Dendritic cell treated with granulocyte-macrophage colony-stimulating factor and Interleukin-4, amounts not matched to agents 40 ng/mL and 50 ng/mL, for 4 days (primary cell): Measurements from ENCODE around the gene MAD1L1.
"Not testable (repeated sequence)": the region's sequence is repeated elsewhere in the genome, so short reads cannot be mapped to it uniquely, and the experiment has no call there.

Experiments
- H3K27ac Mint-ChIP-seq: one replicate; pipeline ENCODE4 v1.8.0; 2022; ENCODE audit warnings: mild to moderate bottlenecking, mixed read lengths
- H3K27me3 Mint-ChIP-seq: one replicate; pipeline ENCODE4 v1.8.0; 2022; ENCODE audit warnings: mild to moderate bottlenecking, mixed read lengths
- H3K36me3 Mint-ChIP-seq: one replicate; pipeline ENCODE4 v1.8.0; 2022; ENCODE audit warnings: low read depth, mixed read lengths
- H3K4me1 Mint-ChIP-seq: one replicate; pipeline ENCODE4 v1.8.0; 2022; ENCODE audit warnings: low read depth, mixed read lengths
- H3K4me3 Mint-ChIP-seq: one replicate; pipeline ENCODE4 v1.8.0; 2022; ENCODE audit warnings: mild to moderate bottlenecking, moderate library complexity, mixed read lengths
- H3K9me3 Mint-ChIP-seq: one replicate; pipeline ENCODE4 v1.8.0; 2022; ENCODE audit warnings: mixed read lengths
- intact Hi-C: fragments of 100-400 bp; cut with micrococcal nuclease; formaldehyde crosslinking; loops from one replicate; pipeline ENCODE4 v1.15.0; 2022

MAD1L1 gene

GRCh38 chr7:2269089-2269990 is 36.6 kb upstream of the MAD1L1 start:
- H3K36me3 Mint-ChIP-seq: peaks cover 82% of the 10 kb centered on the region
- H3K27me3 Mint-ChIP-seq, H3K27ac Mint-ChIP-seq, H3K9me3 Mint-ChIP-seq, intact Hi-C loops, H3K4me3 Mint-ChIP-seq: not testable (repeated sequence)
- peaks cover 12% of the 10 kb centered on the region for H3K4me1 Mint-ChIP-seq

DNA sequence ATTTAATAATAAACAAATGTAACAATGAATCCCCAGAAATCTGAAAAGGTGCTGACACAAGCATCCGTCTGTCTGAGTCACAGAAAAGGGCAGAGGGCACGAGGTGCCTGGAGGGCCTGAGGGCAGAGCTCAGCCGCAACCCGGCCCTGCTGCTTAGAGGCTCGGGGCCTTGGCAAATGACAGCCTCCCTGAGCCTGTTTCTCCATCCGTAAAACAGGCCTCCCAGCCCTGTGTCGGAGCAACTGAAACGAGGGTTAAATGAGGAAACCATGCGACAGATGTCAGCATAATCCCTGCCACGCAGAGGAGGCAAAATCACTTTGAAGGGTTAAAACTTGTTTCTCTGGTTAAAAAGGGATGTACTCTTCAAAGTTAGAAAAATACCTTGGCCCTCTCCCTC is 34.2 kb upstream of the MAD1L1 start:
- intact Hi-C loops: no loop called here
- no peaks in the 10 kb centered on the region for H3K27me3 Mint-ChIP-seq
- no peak overlapping the region for H3K4me3 Mint-ChIP-seq
- H3K4me1 Mint-ChIP-seq: peaks cover 30% of the 10 kb centered on the region
- no peak overlapping the region for H3K27ac Mint-ChIP-seq
- no peaks in the 10 kb centered on the region for H3K9me3 Mint-ChIP-seq
- peaks cover 82% of the 10 kb centered on the region for H3K36me3 Mint-ChIP-seq

DNA sequence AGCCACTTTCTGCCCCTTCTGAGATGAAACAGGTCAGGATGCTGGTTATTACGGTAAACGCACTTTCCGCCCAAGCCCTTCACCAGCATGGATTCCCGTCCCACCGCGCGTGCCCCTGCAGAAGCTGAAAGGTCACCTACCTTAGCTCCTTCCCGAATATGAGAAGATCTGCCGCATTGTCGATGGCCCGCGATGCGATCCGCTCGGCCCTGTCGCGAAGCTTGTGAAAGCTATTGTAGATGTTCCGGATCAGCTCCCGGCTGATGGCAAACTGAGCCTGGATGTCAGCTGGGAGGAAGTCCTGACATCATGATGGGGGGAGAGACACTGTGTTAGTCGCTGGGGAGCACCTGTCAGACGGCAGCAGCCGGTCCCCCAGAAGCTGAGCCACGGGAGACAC is 31.4 kb upstream of the MAD1L1 start:
- intact Hi-C loops: no loop called here
- H3K9me3 Mint-ChIP-seq: no peaks in the 10 kb centered on the region

GRCh38 chr7:2263176-2263575 is 30.4 kb upstream of the MAD1L1 start:
- Mint-ChIP-seq H3K4me3 (no peak overlapping the region), H3K36me3 (peaks cover 90% of the 10 kb centered on the region), H3K4me1 (peaks cover 54% of the 10 kb centered on the region), H3K9me3 (no peaks in the 10 kb centered on the region), H3K27me3 (no peaks in the 10 kb centered on the region), H3K27ac (peak overlapping the region; percentile 81)
- intact Hi-C loops: no loop called here

More for the DNA sequence above, 31.4 kb upstream of the MAD1L1 start:
- Mint-ChIP-seq H3K27me3 (no peaks in the 10 kb centered on the region), H3K4me3 (no peak overlapping the region), H3K27ac (peak overlapping the region; percentile 81), H3K36me3 (peaks cover 82% of the 10 kb centered on the region), H3K4me1 (peaks cover 51% of the 10 kb centered on the region)

- H3K27me3 Mint-ChIP-seq: no peaks in the 10 kb centered on the region
- no peaks in the 10 kb centered on the region for H3K9me3 Mint-ChIP-seq
- H3K4me3 Mint-ChIP-seq: peak overlapping the region; percentile 57
- H3K4me1 Mint-ChIP-seq: peaks cover 65% of the 10 kb centered on the region
- H3K27ac Mint-ChIP-seq: peak overlapping the region; percentile 81
- intact Hi-C loops: no loop called here
- peaks cover 100% of the 10 kb centered on the region for H3K36me3 Mint-ChIP-seq
Measured at GRCh38 chr7:2261611-2262010, 28.9 kb upstream of the MAD1L1 start.

GRCh38 chr7:2260820-2261219 is 28.1 kb upstream of the MAD1L1 start:
- Mint-ChIP-seq H3K27me3 (no peaks in the 10 kb centered on the region), H3K36me3 (peaks cover 100% of the 10 kb centered on the region), H3K4me3 (no peak overlapping the region), H3K27ac (no peak overlapping the region), H3K9me3 (no peaks in the 10 kb centered on the region), H3K4me1 (peaks cover 73% of the 10 kb centered on the region)
- intact Hi-C loops: no loop called here

GRCh38 chr7:2259480-2259879 is 26.7 kb upstream of the MAD1L1 start:
- Mint-ChIP-seq H3K4me3 (no peak overlapping the region), H3K36me3 (peaks cover 100% of the 10 kb centered on the region), H3K4me1 (peaks cover 75% of the 10 kb centered on the region), H3K27me3 (no peaks in the 10 kb centered on the region), H3K9me3 (no peaks in the 10 kb centered on the region), H3K27ac (peak overlapping the region; percentile 4)
- intact Hi-C loops: no loop called here

GRCh38 chr7:2258661-2259365 is 26.1 kb upstream of the MAD1L1 start:
- H3K4me3 Mint-ChIP-seq: no peak overlapping the region
- H3K27ac Mint-ChIP-seq: no peak overlapping the region

DNA sequence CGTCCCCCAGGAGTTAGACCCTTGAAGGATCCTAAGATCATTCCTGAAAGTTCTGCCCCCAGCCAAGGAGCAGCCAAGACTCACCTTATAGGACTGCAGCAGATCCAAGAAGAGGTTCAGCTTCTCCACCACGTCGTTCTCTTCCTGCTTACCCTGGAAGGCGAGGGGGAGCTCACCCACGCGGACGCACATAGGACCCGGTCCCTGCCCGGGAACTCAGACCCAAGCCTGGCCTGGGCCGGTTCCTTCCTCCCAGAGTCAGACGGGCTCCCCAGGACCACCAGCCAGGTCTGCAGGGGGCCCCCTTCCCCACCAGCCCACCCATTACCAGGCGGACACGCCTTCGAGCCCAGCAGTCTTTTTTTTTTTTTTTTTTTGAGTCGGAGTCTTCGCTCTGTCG is 24.9 kb upstream of the MAD1L1 start:
- Mint-ChIP-seq H3K27ac (no peak overlapping the region), H3K36me3 (peaks cover 100% of the 10 kb centered on the region), H3K27me3 (no peaks in the 10 kb centered on the region), H3K9me3 (no peaks in the 10 kb centered on the region), H3K4me1 (peaks cover 81% of the 10 kb centered on the region), H3K4me3 (no peak overlapping the region)
- intact Hi-C loops: no loop called here

More at GRCh38 chr7:2258661-2259365, 26.1 kb upstream of the MAD1L1 start:
- Mint-ChIP-seq H3K4me1 (peaks cover 75% of the 10 kb centered on the region), H3K36me3 (peaks cover 100% of the 10 kb centered on the region), H3K27me3 (no peaks in the 10 kb centered on the region), H3K9me3 (no peaks in the 10 kb centered on the region)
- intact Hi-C loops: no loop called here

DNA sequence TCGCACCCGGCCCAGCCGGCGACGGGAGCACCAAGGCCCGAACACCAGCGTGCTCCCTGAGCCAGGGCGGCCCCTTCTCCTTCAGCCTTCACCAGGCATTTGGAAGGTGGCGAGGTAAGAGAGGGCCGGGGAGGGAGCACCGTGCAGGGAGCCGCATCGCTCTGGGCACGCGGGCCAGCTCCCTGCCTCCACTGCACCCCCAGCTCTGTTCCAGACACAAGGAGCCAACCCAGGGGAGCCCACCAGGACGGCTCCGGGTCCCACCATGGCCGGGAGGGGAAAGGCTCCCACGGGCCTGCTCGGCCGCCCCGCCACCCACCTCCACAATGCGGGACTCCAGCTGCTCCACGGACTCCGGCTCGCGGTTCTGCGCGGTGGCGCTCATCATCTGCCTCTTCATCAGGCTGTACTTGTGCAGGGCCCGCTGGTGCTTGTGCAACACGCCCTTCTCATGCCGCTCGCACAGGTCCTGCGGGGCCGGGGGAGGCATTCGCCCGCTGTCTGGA is 24.4 kb upstream of the MAD1L1 start:
- no peaks in the 10 kb centered on the region for H3K9me3 Mint-ChIP-seq
- intact Hi-C loops: no loop called here
- H3K36me3 Mint-ChIP-seq: peaks cover 100% of the 10 kb centered on the region
- no peak overlapping the region for H3K4me3 Mint-ChIP-seq
- H3K27ac Mint-ChIP-seq: no peak overlapping the region
- peaks cover 78% of the 10 kb centered on the region for H3K4me1 Mint-ChIP-seq
- no peaks in the 10 kb centered on the region for H3K27me3 Mint-ChIP-seq

- no peak overlapping the region for H3K4me3 Mint-ChIP-seq
- H3K36me3 Mint-ChIP-seq: peaks cover 100% of the 10 kb centered on the region
- H3K27me3 Mint-ChIP-seq: no peaks in the 10 kb centered on the region
- intact Hi-C loops: no loop called here
- H3K9me3 Mint-ChIP-seq: no peaks in the 10 kb centered on the region
- H3K27ac Mint-ChIP-seq: no peak overlapping the region
- H3K4me1 Mint-ChIP-seq: peaks cover 78% of the 10 kb centered on the region
Measured at GRCh38 chr7:2256306-2257045, 23.7 kb upstream of the MAD1L1 start.

DNA sequence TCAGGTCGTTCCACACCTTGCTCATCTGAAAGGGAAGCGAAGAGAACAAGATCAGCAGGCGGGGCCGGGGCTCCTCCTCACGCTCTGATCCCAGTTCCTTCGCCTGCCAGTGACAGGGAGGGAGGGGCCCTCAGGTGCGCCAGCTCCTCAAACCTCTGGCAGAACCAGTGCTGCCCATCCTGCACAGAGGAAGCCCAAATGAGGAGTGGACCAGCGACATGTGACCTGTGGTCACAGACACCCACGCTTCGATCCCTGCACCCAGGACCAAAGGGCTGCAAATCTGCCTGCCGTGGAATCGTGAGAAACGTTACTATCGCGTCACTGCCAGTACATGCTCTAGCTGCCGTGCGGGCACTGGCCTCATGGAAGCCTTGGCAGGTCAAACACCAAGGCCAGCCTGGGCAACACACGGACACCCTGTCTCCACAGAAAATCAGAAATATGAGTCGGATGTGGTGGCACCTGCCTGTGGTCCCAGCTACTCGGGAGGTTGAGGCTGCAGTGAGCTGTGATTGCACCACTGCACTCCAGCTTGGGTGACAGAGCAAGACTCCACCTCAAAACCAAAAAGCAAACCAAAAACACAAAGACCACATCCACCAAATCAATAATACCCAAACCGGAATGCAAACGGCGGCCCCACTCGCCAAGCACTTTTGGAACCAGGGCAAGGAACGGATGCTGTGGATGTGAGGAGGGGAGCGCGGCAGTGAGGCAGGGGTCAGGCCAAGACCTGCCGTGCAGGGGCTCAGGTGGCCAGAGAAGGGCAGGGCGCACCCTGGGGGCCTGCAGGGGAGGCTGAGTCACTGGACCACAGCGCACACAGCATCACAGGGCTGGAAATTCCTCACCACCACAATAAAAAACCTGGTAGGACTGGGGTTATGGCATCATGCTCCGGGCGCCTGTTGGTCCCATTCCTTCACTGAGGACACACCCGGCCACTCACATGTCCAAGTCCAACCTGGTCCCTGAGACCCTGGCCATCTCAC is 22.7 kb upstream of the MAD1L1 start:
- no peak overlapping the region for H3K4me3 Mint-ChIP-seq
- intact Hi-C loops: no loop called here
- H3K36me3 Mint-ChIP-seq: peaks cover 100% of the 10 kb centered on the region
- H3K4me1 Mint-ChIP-seq: peaks cover 81% of the 10 kb centered on the region
- H3K27ac Mint-ChIP-seq: no peak overlapping the region
- no peaks in the 10 kb centered on the region for H3K27me3 Mint-ChIP-seq
- no peaks in the 10 kb centered on the region for H3K9me3 Mint-ChIP-seq
